ENCODE data around the gene KRT36.

KRT36 gene

GRCh38 chr17:41483531-41483930 lies 6.2 kb downstream of the KRT36 start:
- Mint-ChIP-seq H3K36me3 (ENCODE audit: low read depth) (no peaks in the 10 kb centered on the region), H3K27ac (no peak overlapping the region), H3K9me3 (no peaks in the 10 kb centered on the region), H3K4me1 (ENCODE audit: low read depth) (no peaks in the 10 kb centered on the region), H3K4me3 (no peak overlapping the region), H3K27me3 (ENCODE audit: low read depth) (peaks cover 3% of the 10 kb centered on the region)
- DNase-seq (ENCODE audit: low spot score): no peak

GRCh38 chr17:41481036-41481435 lies 8.7 kb downstream of the KRT36 start, which contains the start of gene KRT35:
KRT35 (minus strand) TSS chr17:41481151; CDS start chr17:41481097, 54 bp downstream.
- Mint-ChIP-seq H3K27ac (no peak within 1 kb of the TSS), H3K9me3 (no peaks in the 10 kb centered on the region), H3K4me3 (no peak within 1 kb of the TSS), H3K36me3 (ENCODE audit: low read depth) (no peaks in the 10 kb centered on the region), H3K27me3 (ENCODE audit: low read depth) (peaks cover 3% of the 10 kb centered on the region), H3K4me1 (ENCODE audit: low read depth) (no peaks in the 10 kb centered on the region)
- no peak for DNase-seq (ENCODE audit: low spot score)

- Mint-ChIP-seq H3K4me1 (ENCODE audit: low read depth) (no peaks in the 10 kb centered on the region), H3K27me3 (ENCODE audit: low read depth) (peaks cover 3% of the 10 kb centered on the region), H3K27ac (no peak overlapping the region), H3K36me3 (ENCODE audit: low read depth) (no peaks in the 10 kb centered on the region), H3K9me3 (no peaks in the 10 kb centered on the region), H3K4me3 (no peak overlapping the region)
- no peak for DNase-seq (ENCODE audit: low spot score)
Measured at GRCh38 chr17:41480581-41480980, 9.1 kb downstream of the KRT36 start.

- Mint-ChIP-seq H3K27ac (no peak overlapping the region), H3K27me3 (ENCODE audit: low read depth) (peaks cover 3% of the 10 kb centered on the region), H3K9me3 (no peaks in the 10 kb centered on the region), H3K4me1 (ENCODE audit: low read depth) (no peaks in the 10 kb centered on the region), H3K36me3 (ENCODE audit: low read depth) (no peaks in the 10 kb centered on the region), H3K4me3 (no peak overlapping the region)
- DNase-seq (ENCODE audit: low spot score): no peak
Measured at GRCh38 chr17:41480136-41480535, 9.6 kb downstream of the KRT36 start.

- no peaks in the 10 kb centered on the region for H3K4me1 Mint-ChIP-seq (ENCODE audit: low read depth)
- H3K9me3 Mint-ChIP-seq: no peaks in the 10 kb centered on the region
- no peak for DNase-seq (ENCODE audit: low spot score)
- no peaks in the 10 kb centered on the region for H3K27me3 Mint-ChIP-seq (ENCODE audit: low read depth)
- H3K4me3 Mint-ChIP-seq: no peak overlapping the region
- no peak overlapping the region for H3K27ac Mint-ChIP-seq
- no peaks in the 10 kb centered on the region for H3K36me3 Mint-ChIP-seq (ENCODE audit: low read depth)
Measured at GRCh38 chr17:41478237-41478636, 11.5 kb downstream of the KRT36 start.

- Mint-ChIP-seq H3K27ac (no peak overlapping the region), H3K9me3 (no peaks in the 10 kb centered on the region), H3K27me3 (ENCODE audit: low read depth) (no peaks in the 10 kb centered on the region), H3K36me3 (ENCODE audit: low read depth) (no peaks in the 10 kb centered on the region), H3K4me1 (ENCODE audit: low read depth) (no peaks in the 10 kb centered on the region), H3K4me3 (no peak overlapping the region)
- DNase-seq (ENCODE audit: low spot score): no peak
Measured at GRCh38 chr17:41476866-41477815, 12.6 kb downstream of the KRT36 start.

GRCh38 chr17:41475421-41475820 lies 14.3 kb downstream of the KRT36 start:
- H3K9me3 Mint-ChIP-seq: no peaks in the 10 kb centered on the region

GRCh38 chr17:41474863-41475262 lies 14.8 kb downstream of the KRT36 start:
- Mint-ChIP-seq H3K27ac (no peak overlapping the region), H3K36me3 (ENCODE audit: low read depth) (no peaks in the 10 kb centered on the region), H3K27me3 (ENCODE audit: low read depth) (peaks cover 3% of the 10 kb centered on the region), H3K4me1 (ENCODE audit: low read depth) (no peaks in the 10 kb centered on the region), H3K9me3 (no peaks in the 10 kb centered on the region), H3K4me3 (no peak overlapping the region)
- no peak for DNase-seq (ENCODE audit: low spot score)

More at GRCh38 chr17:41475421-41475820, 14.3 kb downstream of the KRT36 start:
- Mint-ChIP-seq H3K4me1 (ENCODE audit: low read depth) (no peaks in the 10 kb centered on the region), H3K4me3 (no peak overlapping the region), H3K27ac (no peak overlapping the region), H3K27me3 (ENCODE audit: low read depth) (peaks cover 3% of the 10 kb centered on the region), H3K36me3 (ENCODE audit: low read depth) (no peaks in the 10 kb centered on the region)
- no peak for DNase-seq (ENCODE audit: low spot score)

GRCh38 chr17:41468346-41468745 lies 21.4 kb downstream of the KRT36 start:
- DNase-seq (ENCODE audit: low spot score): no peak
- Mint-ChIP-seq H3K27me3 (ENCODE audit: low read depth) (peaks cover 5% of the 10 kb centered on the region), H3K36me3 (ENCODE audit: low read depth) (no peaks in the 10 kb centered on the region), H3K4me1 (ENCODE audit: low read depth) (no peaks in the 10 kb centered on the region), H3K4me3 (no peak overlapping the region), H3K27ac (no peak overlapping the region), H3K9me3 (no peaks in the 10 kb centered on the region)

- Mint-ChIP-seq H3K27ac (no peak overlapping the region), H3K4me1 (ENCODE audit: low read depth) (no peaks in the 10 kb centered on the region), H3K27me3 (ENCODE audit: low read depth) (peaks cover 5% of the 10 kb centered on the region), H3K36me3 (ENCODE audit: low read depth) (no peaks in the 10 kb centered on the region), H3K4me3 (no peak overlapping the region), H3K9me3 (no peaks in the 10 kb centered on the region)
- no peak for DNase-seq (ENCODE audit: low spot score)
Measured at GRCh38 chr17:41467561-41467960, 22.1 kb downstream of the KRT36 start.

- Mint-ChIP-seq H3K4me3 (no peak within 1 kb of the TSS), H3K36me3 (ENCODE audit: low read depth) (no peaks in the 10 kb centered on the region), H3K27ac (no peak within 1 kb of the TSS), H3K27me3 (ENCODE audit: low read depth) (peaks cover 5% of the 10 kb centered on the region), H3K4me1 (ENCODE audit: low read depth) (no peaks in the 10 kb centered on the region), H3K9me3 (no peaks in the 10 kb centered on the region)
- DNase-seq (ENCODE audit: low spot score): no peak
Measured at GRCh38 chr17:41466988-41467387, 22.7 kb downstream of the KRT36 start, which contains the start of gene KRT32. KRT32 (minus strand) TSS chr17:41467386; CDS start chr17:41467325, 61 bp downstream.

- Mint-ChIP-seq H3K36me3 (ENCODE audit: low read depth) (no peaks in the 10 kb centered on the region), H3K4me1 (ENCODE audit: low read depth) (no peaks in the 10 kb centered on the region), H3K9me3 (no peaks in the 10 kb centered on the region), H3K4me3 (no peak overlapping the region), H3K27me3 (ENCODE audit: low read depth) (peaks cover 3% of the 10 kb centered on the region), H3K27ac (no peak overlapping the region)
- no peak for DNase-seq (ENCODE audit: low spot score)
Measured at GRCh38 chr17:41464682-41465081, 25.0 kb downstream of the KRT36 start.

- DNase-seq (ENCODE audit: low spot score): no peak
- Mint-ChIP-seq H3K9me3 (no peaks in the 10 kb centered on the region), H3K4me3 (no peak overlapping the region), H3K27me3 (ENCODE audit: low read depth) (peaks cover 3% of the 10 kb centered on the region), H3K27ac (no peak overlapping the region), H3K4me1 (ENCODE audit: low read depth) (no peaks in the 10 kb centered on the region), H3K36me3 (ENCODE audit: low read depth) (no peaks in the 10 kb centered on the region)
Measured at GRCh38 chr17:41464173-41464572, 25.5 kb downstream of the KRT36 start.

- no peak overlapping the region for H3K27ac Mint-ChIP-seq
- no peaks in the 10 kb centered on the region for H3K4me1 Mint-ChIP-seq (ENCODE audit: low read depth)
- no peak for DNase-seq (ENCODE audit: low spot score)
- no peaks in the 10 kb centered on the region for H3K36me3 Mint-ChIP-seq (ENCODE audit: low read depth)
- H3K27me3 Mint-ChIP-seq (ENCODE audit: low read depth): peaks cover 3% of the 10 kb centered on the region
- no peaks in the 10 kb centered on the region for H3K9me3 Mint-ChIP-seq
- H3K4me3 Mint-ChIP-seq: no peak overlapping the region
Measured at GRCh38 chr17:41463746-41464145, 26.0 kb downstream of the KRT36 start.

Measured in T-helper 2 cell treated with Interferon-gamma antibody and Interleukin-4, amounts not matched to agents 5 μg/mL and 100 μg/mL, for 36 hours (primary cell).